Lower lobe of right lung (tissue), 2 donors: ENCODE measurements around the gene SPCS2. TPM values are rescaled to one million over a fixed set of nuclear protein-coding genes. Genes with fewer than 3 reads are reported as not detected.

Experiments
- ATAC-seq, 2 donors: fragments of 200-7000 bp; cut with Tn5 transposase; one replicate each; pipeline ENCODE4 v1.9.1; 2020 to 2022; ENCODE audit warnings: mild to moderate bottlenecking in 2 of 2, moderate library complexity in 2 of 2
- DNase-seq: peaks from one replicate; pipeline ENCODE4 v3.0.0-alpha.2; 2020
- H3K27ac ChIP-seq: fragments of 200-600 bp; one replicate; pipeline ENCODE4 v1.8.0; 2022
- H3K27me3 ChIP-seq: fragments of 200-600 bp; one replicate; pipeline ENCODE4 v1.8.0; 2022; ENCODE audit warnings: low read depth
- H3K36me3 ChIP-seq: fragments of 200-600 bp; one replicate; pipeline ENCODE4 v1.8.0; 2022; ENCODE audit warnings: mild to moderate bottlenecking
- H3K4me1 ChIP-seq: fragments of 200-600 bp; one replicate; pipeline ENCODE4 v1.8.0; 2022
- H3K4me3 ChIP-seq: fragments of 200-600 bp; one replicate; pipeline ENCODE4 v1.8.0; 2022; ENCODE audit warnings: mild to moderate bottlenecking
- H3K9me3 ChIP-seq: fragments of 200-600 bp; one replicate; pipeline ENCODE4 v1.8.0; 2022
- intact Hi-C: fragments of 100-400 bp; cut with DNase I; formaldehyde crosslinking; loops from one replicate; pipeline ENCODE4 v1.11.0; 2022
- total RNA-seq: library from RNA; stranded (reverse); fragmentation: NEBNext Ultra II Directional; extraction: Animal tissue kit (Norgen Biotek cat#: 25700); gene quantifications from one replicate; pipeline ENCODE4 v1.2.1, GENCODE V29; 2021
- TF ChIP-seq, protein P1 (sequence below): fragments of 200-600 bp; IDR thresholded peaks from one replicate; pipeline ENCODE4 v1.8.0; 2022; ENCODE audit warnings: antibody characterized with exemption, mild to moderate bottlenecking
- donor health status: DM: no; HTN: yes; CAD: no; lungs with severe emphysema.

Gene SPCS2
- total RNA-seq, 1 donor from 2014 or later, result 149 TPM

DNA sequence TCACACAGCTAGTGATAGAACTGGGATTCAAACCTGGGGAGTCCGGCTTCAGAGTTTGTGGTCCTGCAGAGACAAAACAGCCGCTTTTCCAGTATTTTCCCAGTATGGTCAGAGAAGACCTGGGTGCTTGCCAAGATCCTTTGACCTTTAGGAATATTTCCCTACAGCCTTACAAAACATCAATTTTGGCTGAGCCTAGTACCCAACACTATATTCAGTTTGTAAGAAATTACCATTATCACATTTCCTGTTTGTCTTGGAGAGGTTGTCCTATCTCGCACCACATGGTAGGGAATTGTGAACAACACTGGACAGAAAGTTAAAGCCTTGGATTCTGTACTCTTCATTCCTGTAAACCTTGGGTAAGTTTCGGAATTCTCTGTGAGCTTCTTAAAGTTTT, 29.0 kb downstream of the SPCS2 start:
- ATAC-seq, result no peak
- peaks cover 60% of the 10 kb centered on the region for H3K36me3 ChIP-seq
- no peak overlapping the region for H3K27ac ChIP-seq

GRCh38 chr11:74980634-74981033, 31.6 kb downstream of the SPCS2 start:
- Histone ChIP-seq H3K9me3 (no peaks in the 10 kb centered on the region), H3K27me3 (no peaks in the 10 kb centered on the region), H3K4me1 (no peaks in the 10 kb centered on the region), H3K4me3 (no peak overlapping the region), H3K27ac (no peak overlapping the region), H3K36me3 (peaks cover 36% of the 10 kb centered on the region)
- ATAC-seq, result peak in 1 of 2 donors; percentile 49
- intact Hi-C loops, result no loop called here
- TF ChIP-seq, protein P1, sequence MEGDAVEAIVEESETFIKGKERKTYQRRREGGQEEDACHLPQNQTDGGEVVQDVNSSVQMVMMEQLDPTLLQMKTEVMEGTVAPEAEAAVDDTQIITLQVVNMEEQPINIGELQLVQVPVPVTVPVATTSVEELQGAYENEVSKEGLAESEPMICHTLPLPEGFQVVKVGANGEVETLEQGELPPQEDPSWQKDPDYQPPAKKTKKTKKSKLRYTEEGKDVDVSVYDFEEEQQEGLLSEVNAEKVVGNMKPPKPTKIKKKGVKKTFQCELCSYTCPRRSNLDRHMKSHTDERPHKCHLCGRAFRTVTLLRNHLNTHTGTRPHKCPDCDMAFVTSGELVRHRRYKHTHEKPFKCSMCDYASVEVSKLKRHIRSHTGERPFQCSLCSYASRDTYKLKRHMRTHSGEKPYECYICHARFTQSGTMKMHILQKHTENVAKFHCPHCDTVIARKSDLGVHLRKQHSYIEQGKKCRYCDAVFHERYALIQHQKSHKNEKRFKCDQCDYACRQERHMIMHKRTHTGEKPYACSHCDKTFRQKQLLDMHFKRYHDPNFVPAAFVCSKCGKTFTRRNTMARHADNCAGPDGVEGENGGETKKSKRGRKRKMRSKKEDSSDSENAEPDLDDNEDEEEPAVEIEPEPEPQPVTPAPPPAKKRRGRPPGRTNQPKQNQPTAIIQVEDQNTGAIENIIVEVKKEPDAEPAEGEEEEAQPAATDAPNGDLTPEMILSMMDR, result no peak
- DNase-seq, result no peak

More for the DNA sequence above, 29.0 kb downstream of the SPCS2 start:
- no peak for DNase-seq
- TF ChIP-seq, protein P1, result no peak
- H3K9me3 ChIP-seq, result no peaks in the 10 kb centered on the region
- no peak overlapping the region for H3K4me3 ChIP-seq
- intact Hi-C loops, result no loop called here
- no peaks in the 10 kb centered on the region for H3K4me1 ChIP-seq
- no peaks in the 10 kb centered on the region for H3K27me3 ChIP-seq

DNA sequence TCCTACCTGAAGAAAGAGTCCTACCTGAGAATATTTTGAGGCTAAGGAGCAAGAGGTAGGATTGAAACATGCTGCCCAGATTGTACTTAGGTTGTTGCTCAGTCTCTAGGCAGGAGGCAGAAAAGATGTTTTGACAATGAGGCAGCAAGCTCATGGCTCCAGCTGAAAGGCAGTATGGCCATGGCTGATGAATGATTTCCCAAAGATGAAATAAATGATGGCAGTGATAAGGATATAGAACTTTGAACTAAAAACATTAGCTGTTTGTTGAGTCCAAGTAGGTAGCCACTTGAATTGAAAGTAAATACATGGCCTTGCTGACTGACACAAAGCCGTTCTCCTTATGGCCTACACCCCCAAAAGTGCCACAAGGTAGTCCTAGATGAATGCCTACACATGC, 32.8 kb downstream of the SPCS2 start:
- Histone ChIP-seq H3K9me3 (no peaks in the 10 kb centered on the region), H3K27me3 (no peaks in the 10 kb centered on the region), H3K4me1 (no peaks in the 10 kb centered on the region), H3K4me3 (no peak overlapping the region), H3K27ac (no peak overlapping the region), H3K36me3 (peaks cover 24% of the 10 kb centered on the region)
- DNase-seq (no peak), ATAC-seq (no peak)
- intact Hi-C loops, result no loop called here
- TF ChIP-seq, protein P1, result no peak

GRCh38 chr11:74984070-74984469, 35.0 kb downstream of the SPCS2 start:
- intact Hi-C loops, result no loop called here
- DNase-seq, result no peak

GRCh38 chr11:74984730-74985129, 35.7 kb downstream of the SPCS2 start:
- TF ChIP-seq, protein P1, result no peak
- DNase-seq (no peak), ATAC-seq (no peak)
- Histone ChIP-seq H3K27ac (no peak overlapping the region), H3K4me1 (peaks cover 9% of the 10 kb centered on the region), H3K4me3 (no peak overlapping the region), H3K9me3 (no peaks in the 10 kb centered on the region), H3K27me3 (no peaks in the 10 kb centered on the region), H3K36me3 (peaks cover under 1% of the 10 kb centered on the region)
- intact Hi-C loops, result no loop called here

More at GRCh38 chr11:74984070-74984469, 35.0 kb downstream of the SPCS2 start:
- Histone ChIP-seq H3K4me3 (no peak overlapping the region), H3K27ac (no peak overlapping the region), H3K27me3 (no peaks in the 10 kb centered on the region), H3K36me3 (peaks cover 7% of the 10 kb centered on the region), H3K4me1 (peaks cover 5% of the 10 kb centered on the region), H3K9me3 (no peaks in the 10 kb centered on the region)
- no peak for ATAC-seq
- TF ChIP-seq, protein P1, result no peak
